ENCODE measurements around the gene PRG2.

The PRG2 gene

DNA sequence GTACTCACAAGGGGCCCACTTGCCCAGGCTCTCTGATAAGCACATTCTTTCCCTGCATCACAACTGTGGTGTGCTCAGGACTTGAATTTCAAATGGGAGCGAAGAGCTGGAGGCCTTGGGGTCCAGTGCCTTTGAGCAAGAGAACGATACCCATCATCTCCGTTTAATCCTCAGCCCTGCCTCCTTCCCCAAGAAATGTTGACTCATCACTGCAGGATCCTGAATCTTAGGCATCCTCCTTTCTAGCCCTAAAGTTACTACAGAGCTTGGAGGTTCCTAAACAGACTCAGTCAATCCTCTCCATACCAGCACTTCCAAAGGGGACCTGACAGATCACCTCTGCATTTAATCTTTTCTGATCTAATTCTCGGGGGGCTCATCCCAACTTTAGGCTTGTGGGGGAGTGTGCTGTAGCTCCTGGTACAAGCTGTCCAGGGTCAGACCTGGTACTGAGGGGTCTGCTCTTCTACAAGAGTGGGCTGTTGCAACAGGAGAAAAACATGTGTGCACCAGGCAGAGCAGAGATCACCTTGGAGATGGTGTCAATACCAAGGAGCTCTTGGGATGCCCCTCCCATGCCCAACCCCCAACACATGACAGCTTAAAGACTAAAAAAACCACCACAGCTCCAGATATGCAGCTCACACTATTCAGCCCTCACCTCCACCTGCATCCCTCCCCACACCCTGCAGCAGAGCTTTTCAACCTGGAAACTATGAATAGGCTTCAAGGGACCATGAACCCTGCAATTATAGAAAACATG, 3.9 kb upstream of the PRG2 start:
- no peak for DNase-seq

DNA sequence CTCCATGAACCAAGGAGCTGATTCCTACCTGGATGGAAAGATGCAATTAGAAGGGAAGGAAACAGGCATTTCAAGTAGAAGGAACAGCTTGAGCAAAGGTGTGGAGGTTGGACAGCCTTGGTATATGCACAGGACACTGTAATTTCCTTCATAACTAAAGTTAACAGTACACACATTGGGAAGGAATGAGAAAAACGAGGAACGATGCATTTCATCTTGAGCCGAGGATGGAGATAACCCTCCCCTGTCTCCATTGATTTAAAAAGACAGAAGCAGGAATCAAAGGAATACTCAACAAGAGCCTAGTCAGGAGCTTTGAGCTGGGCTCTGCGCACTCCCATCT, 2.3 kb upstream of the PRG2 start:
- DNase-seq, result no peak

DNA sequence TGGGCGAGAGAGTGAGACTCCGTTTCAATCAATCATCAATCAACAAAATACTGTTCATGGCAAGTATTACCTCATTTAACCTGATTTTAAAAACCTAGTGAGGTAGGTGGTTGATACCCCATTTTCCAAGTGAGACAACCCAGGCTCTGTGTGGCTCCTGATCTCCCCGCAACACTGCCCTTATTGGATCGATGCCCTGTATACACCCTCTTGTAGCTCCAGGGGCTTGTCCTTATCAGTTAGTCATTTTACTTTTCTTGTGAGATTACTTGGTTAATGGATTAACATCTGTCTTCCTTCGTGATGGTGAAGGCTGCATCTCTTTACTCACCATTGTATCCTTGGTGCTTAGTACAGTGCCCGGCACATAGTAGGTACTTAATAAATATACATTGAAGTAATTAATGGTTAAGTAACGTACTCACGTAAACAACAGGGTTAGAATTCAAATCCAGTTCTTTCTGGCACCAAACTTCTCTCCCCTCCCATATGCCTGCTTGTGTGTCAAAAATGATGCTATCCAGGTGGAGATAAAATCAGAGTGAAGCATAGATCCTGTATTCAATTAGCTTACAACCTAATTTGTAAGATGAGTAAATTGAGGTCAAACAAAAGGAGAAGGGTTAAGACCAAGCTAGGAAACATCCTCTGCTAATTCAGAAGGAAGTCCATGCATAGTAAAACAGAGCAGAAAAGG, 1.8 kb upstream of the PRG2 start:
- DNase-seq, result no peak

DNA sequence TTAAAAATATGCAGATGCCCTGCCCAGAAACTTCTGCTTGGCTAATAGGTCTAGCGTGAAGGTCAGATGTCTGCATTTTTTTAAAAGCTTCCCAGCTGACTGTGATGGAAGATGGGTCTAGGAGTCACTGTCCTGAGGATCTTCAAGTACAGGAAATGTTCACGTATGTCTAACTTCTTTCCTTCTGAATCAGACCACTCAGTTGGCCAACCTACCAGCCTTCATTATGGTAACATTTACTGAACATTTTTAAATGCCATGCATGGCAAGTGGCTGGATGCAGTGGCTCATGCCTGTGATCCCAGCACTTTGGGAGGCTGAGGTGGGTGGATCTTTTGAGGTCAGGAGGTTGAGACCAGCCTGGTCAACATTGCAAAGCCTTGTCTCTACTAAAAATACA, 1.1 kb upstream of the PRG2 start:
- no peak for DNase-seq

DNA sequence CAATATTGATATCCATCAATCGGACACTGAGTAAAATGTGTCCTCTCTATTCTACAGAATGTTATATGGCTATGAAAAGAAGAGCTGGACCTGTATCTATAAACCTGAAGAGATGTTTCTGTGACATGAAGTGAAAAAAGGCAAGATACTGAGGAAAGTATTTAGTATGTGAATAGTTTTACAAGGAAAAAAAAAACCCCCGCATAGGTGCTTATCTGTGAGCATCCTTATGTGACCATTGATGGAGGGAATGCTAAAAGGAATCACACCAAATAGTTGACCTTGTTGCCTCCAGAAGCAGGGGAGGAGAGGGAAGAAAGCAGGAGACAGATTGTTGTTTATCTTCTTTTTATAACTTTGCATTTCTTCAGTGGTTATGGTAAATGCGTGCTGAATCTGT, 661 bp upstream of the PRG2 start:
- no peak for DNase-seq

GRCh38 chr11:57387289-57388030, 3.0 kb downstream of the PRG2 start:
- no peak for DNase-seq

- DNase-seq, result no peak
Measured at GRCh38 chr11:57386178-57386940, 4.1 kb downstream of the PRG2 start.

DNA sequence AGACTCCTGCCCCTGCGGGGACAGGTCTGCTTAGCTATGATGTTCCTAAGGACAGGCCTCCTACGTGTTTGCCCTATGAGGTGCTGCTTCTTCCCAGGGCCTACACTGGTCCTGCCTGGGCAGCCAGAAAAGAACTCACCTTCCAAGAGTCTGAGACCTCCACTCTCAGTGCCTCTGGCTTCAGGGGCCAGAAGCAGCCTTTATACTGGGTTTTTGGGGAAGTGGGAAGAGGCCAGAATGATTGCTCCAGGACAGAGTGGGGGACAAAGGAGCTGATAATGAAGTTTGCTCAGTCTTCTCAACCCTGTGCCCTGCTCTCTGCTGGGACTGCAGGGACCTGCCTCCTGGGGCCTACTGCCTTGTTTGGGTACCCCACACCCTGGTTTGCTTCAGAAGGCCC, 9.5 kb downstream of the PRG2 start, which contains the start of gene PRG3:
Gene PRG3, minus strand, starts transcription at position 176 of the 400 bp plus-strand sequence. CDS start 442 bp downstream, outside the sequence.
- DNase-seq, result no peak

GRCh38 chr11:57379732-57380131, 10.7 kb downstream of the PRG2 start:
- DNase-seq, result no peak

- no peak for DNase-seq
Measured at GRCh38 chr11:57378186-57378585, 12.3 kb downstream of the PRG2 start.

DNA sequence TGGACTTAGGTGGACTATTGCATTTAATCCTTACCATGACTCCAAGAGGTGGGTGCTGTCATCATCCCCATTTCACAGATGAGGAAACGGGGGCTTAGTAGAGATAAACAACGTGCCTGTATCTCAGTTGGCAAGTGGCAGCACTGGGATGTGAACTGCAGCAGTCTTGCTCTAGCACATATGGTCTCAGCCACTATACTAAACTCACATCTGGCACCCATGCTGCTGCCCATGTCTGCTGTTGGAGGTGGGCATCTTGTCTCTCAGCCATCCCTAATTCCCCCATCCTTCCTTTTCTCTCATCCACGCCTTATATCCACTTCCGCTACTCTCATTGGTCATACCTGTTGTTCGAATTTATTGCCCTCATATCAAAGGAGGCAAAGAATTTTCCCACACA, 13.3 kb downstream of the PRG2 start:
- DNase-seq, result no peak

DNA sequence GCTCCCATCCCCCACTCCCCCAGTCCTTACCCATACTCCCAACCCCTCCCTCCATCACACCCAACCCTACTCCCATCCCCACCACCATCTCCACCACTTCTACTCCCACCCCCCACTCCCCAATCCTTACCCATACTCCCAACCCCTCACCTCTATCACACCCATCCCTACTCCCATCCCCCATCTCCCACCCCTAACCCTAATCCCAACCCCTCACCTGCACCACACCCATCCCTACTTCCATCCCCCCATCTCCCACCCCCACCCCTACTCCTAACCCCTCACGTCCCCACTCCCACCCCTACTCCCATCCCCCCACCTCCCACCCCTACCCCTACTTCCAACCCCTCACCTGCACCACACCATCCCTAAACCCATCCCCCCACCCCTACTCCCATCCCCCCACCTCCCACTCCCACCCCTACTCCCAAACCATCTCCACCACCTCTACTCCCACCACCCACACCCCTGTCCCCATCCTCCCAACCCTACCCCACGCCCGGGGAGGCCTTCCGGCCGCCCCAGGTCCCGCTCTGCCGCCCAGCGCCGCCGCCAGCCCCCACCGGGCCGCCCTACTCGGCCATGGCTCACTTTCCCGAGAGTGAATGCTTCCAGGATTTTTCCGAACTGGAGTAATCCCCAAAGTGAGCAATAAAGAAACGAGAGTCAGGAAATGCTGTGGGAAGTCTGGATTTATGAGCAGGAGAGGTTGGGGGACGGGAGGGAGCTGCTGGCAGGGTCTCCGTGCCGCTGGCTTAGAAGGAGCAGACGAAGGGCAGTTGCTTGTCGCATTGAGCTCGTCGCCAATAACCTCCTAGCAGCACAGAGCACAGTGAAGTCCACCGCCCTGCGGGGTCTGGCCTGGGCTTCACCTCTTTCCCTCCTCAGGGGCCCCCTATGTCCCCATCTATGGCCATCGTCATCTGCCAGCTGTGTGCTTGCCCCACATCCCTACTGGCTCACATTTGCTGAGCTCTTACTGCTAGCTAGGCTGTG, 14.1 kb downstream of the PRG2 start:
- DNase-seq, result no peak

DNA sequence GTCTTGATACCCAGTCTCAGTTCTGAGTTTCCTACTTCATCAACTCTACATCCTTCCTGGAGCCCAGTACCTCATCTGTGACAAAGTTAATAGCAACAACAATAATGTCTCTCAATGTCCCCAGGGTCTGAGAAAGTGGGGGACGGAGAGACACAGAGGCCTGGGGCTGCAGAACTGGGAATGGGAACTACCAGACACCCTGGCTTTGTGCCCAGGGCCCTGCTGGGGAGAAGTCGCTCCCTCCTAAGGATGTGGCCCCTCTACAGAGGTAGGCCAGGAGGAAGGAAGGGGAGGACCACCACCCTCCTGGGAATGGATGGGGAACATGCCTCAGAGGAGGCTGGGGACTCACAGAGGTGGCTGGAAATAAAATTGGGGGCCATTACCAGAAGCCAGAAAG, 15.0 kb downstream of the PRG2 start:
- no peak for DNase-seq

GRCh38 chr11:57374966-57375365, 15.5 kb downstream of the PRG2 start:
- DNase-seq, result no peak

DNA sequence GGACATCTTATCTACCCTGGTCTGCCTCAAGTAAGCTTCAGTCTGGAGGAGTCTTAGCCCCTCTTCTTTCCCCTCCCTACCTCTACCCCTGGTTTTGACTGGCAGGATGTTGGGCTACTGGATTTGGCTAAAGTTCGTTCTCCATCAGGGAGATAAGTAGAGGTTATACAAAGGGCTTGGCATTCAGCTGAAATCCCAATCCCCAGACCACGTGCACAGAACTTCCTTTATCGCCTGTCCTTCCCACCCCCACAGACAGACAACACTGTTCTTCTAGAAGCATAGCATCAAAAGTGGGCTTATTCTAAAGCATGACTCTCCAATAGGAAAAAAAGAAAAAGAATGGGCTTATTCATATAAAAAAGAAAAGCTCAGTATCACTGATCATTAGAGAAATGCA, 17.3 kb downstream of the PRG2 start:
- no peak for DNase-seq

DNA sequence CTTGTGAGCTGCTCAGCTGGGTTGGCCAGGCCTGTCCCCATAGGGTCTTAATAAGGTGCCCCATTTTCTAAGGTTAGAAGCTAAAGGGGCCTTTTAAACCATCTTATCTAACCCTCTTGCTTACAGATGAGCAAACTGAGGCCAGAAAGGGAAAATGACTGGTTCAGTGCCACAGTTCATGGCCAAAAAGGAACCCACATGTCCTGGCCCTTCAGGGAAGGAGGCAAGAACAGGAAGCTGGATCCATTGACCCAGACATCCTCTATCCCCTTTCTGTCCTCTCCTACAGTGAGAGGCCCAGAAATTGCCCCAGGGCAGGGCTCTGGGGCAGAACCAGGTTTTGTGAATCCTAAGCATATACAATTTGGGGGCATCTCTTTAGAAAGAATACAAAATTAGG, 19.5 kb downstream of the PRG2 start:
- DNase-seq, result no peak

DNA sequence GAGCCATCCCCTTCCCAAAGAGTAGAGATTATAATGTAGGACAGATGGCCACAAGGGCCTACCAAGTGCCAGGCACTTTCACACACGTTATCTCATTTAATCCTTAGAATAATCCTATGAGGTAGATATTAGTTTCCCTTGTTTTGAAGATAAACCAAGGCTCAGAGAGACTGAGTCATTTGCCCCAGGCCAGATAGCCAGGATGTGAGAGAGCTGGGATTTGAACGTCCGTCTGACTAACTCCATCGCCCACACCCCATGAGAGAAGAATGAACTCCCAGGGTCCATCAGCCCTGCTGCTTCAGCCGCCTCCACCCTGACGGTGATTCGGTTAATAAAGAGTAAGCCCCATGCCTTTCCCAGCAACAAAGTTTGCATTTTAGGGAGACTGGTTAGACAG, 20.2 kb downstream of the PRG2 start:
- DNase-seq, result no peak

DNA sequence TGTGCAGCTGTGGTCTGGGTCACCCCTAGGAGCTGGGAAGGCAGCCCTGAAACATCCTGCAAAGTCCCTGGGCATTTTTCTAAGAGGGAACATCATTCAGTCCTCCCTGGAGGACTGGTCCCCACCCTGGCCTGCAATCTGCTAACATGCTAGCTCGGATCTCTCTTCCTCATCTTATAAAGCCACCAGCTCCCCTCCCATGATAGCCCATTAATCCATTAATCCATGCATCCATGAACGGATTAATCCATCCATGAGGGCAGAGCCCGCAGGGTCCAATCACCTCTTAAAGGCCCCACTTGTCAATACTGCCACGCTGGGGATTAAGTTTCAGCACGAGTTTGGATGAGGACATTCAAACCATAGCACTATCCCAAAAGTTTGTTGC, 21.6 kb downstream of the PRG2 start:
- DNase-seq, result no peak

GRCh38 chr11:57368106-57368844, 22.2 kb downstream of the PRG2 start:
- no peak for DNase-seq

GRCh38 chr11:57364851-57365660, 25.4 kb downstream of the PRG2 start:
- no peak for DNase-seq
